OCI-LY7 (cell line): Measurements from ENCODE around the gene MAMDC2. TPM values are rescaled to one million over a fixed set of nuclear protein-coding genes. Genes with fewer than 3 reads are reported as not detected.

Experiments used
- BruUV-seq: library from RNA; stranded (reverse); fragments of 400-500 nt; replicated peaks from 2 replicates; lab custom pipeline; 2021; lab: Mats Ljungman, UMichigan
- CTCF ChIA-PET: fragments of 300-600 bp; sonication (Branson Sonifier 250); formaldehyde crosslinking; loops from one replicate; lab custom pipeline; 2022; ENCODE audit warnings: antibody characterized with exemption; ENCODE audit not compliant: unreplicated experiment; lab: Charles Lee
- POLR2A ChIA-PET: fragments of 300-600 bp; sonication (Branson Sonifier 250); formaldehyde crosslinking; loops from one replicate; lab custom pipeline; 2022; ENCODE audit warnings: antibody characterized with exemption; lab: Charles Lee
- DNase-seq: peaks from one replicate; pipeline ENCODE4 v3.0.0-alpha.2; 2015; ENCODE audit warnings: low spot score
- H2AFZ ChIP-seq: fragments of 200-600 bp; sonication (generic), shearing (Covaris generic); 2 replicates; pipeline ENCODE4 v1.6.1; 2014; ENCODE audit warnings: mild to moderate bottlenecking, antibody characterized with exemption, low read length, moderate library complexity
- H3K27ac ChIP-seq: fragments of 200-600 bp; sonication (generic); 2 replicates; pipeline ENCODE4 v1.5.1; 2014; ENCODE audit warnings: mixed run types, low read depth, mild to moderate bottlenecking, moderate library complexity, low read length, inconsistent platforms; ENCODE audit not compliant: poor library complexity, severe bottlenecking
- H3K36me3 ChIP-seq: fragments of 200-600 bp; sonication (generic); 2 replicates; pipeline ENCODE4 v1.6.1; 2014; ENCODE audit warnings: mild to moderate bottlenecking, antibody characterized with exemption, low read length, moderate library complexity, mixed read lengths; ENCODE audit not compliant: insufficient read depth
- H3K4me1 ChIP-seq: fragments of 200-600 bp; sonication (generic); 2 replicates; pipeline ENCODE4 v1.5.1; 2014; ENCODE audit warnings: mild to moderate bottlenecking, low read length; ENCODE audit not compliant: insufficient read depth, poor library complexity, severe bottlenecking
- H3K4me2 ChIP-seq: fragments of 200-600 bp; sonication (generic); 2 replicates; pipeline ENCODE4 v1.6.1; 2014; ENCODE audit warnings: mild to moderate bottlenecking, low read length
- H3K4me3 ChIP-seq: fragments of 200-600 bp; sonication (generic); 2 replicates; pipeline ENCODE4 v1.5.1; 2014; ENCODE audit warnings: mild to moderate bottlenecking, low read depth, low read length; ENCODE audit not compliant: poor library complexity, severe bottlenecking
- H3K79me2 ChIP-seq: fragments of 200-600 bp; sonication (generic); 2 replicates; pipeline ENCODE4 v1.6.1; 2016; ENCODE audit warnings: low read depth, mild to moderate bottlenecking, low read length, moderate library complexity, mixed read lengths; ENCODE audit not compliant: insufficient read depth
- H3K9me2 ChIP-seq: fragments of 200-600 bp; sonication (generic); 2 replicates; pipeline ENCODE4 v1.6.1; 2016; ENCODE audit warnings: mild to moderate bottlenecking, low read length, mixed read lengths; ENCODE audit not compliant: insufficient read depth
- H3K9me3 ChIP-seq: fragments of 200-600 bp; sonication (generic); 2 replicates; pipeline ENCODE4 v1.6.1; 2014; ENCODE audit warnings: mild to moderate bottlenecking, mixed run types, low read length, mixed read lengths
- H4K20me1 ChIP-seq: fragments of 200-600 bp; sonication (generic); 2 replicates; pipeline ENCODE4 v1.6.1; 2014; ENCODE audit warnings: mild to moderate bottlenecking, antibody characterized with exemption, low read length, moderate library complexity, mixed read lengths; ENCODE audit not compliant: insufficient read depth
- EZH2phosphoT487 ChIP-seq: fragments of 200-600 bp; sonication (generic); IDR thresholded peaks from 2 replicates; pipeline ENCODE4 v1.6.1; 2018; ENCODE audit warnings: low read depth, borderline replicate concordance, mild to moderate bottlenecking, mixed run types, antibody characterized with exemption, low read length, moderate library complexity, mixed read lengths
- intact Hi-C: fragments of 100-400 bp; cut with micrococcal nuclease; formaldehyde crosslinking; loops from one replicate; pipeline ENCODE4 v1.10.0; 2022; ENCODE audit not compliant: unreplicated experiment
- total RNA-seq, 2 experiments: library from RNA; depleted of rRNA in 1 of 2; stranded (reverse); fragments of >200 nt in 1 of 2; shearing (Covaris generic) in 1 of 2; gene quantifications; 2 replicates each; pipeline ENCODE4 v1.2.3, GENCODE V29; 2014 to 2022
- TF ChIP-seq, protein P1 (sequence below): fragments of 200-600 bp; sonication (generic); conservative IDR thresholded peaks from 2 replicates; pipeline ENCODE4 v1.5.1; 2014; ENCODE audit warnings: mild to moderate bottlenecking, antibody characterized with exemption, low read length, moderate library complexity, mixed read lengths

MAMDC2 gene
- total RNA-seq, 2 experiments from 2014 or later: not detected

DNA sequence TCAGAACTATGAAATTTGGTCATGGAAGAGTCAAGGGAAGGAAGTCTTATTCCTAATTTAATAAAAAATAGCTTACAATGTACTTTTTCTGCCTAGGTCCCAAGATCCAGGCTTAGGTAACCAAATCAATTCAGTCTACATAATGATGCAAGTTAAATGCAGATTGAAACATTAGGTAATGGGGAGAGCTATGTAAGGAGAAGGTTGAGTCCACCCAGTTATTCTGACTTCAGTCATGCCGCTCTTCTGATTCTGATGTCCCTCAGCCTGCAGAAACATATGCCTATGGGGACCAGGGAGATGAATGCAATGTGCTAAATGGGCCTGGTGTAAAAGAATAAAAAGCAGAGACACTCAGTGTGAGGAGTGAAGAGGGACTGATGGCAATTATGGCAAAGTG is 63.9 kb downstream of the MAMDC2 start:
- no peaks in the 10 kb centered on the region for H3K36me3 ChIP-seq
- H3K9me3 ChIP-seq: no peaks in the 10 kb centered on the region
- H2AFZ ChIP-seq: no peak overlapping the region
- H3K27ac ChIP-seq: no peak overlapping the region
- CTCF ChIA-PET: no interaction called here
- H3K79me2 ChIP-seq: no peaks in the 10 kb centered on the region
- no peaks in the 10 kb centered on the region for H3K4me1 ChIP-seq
- H3K4me2 ChIP-seq: no peak overlapping the region
- H4K20me1 ChIP-seq: no peaks in the 10 kb centered on the region; the same call in 1 of the 2 replicates
- H3K4me3 ChIP-seq: no peak overlapping the region
- no TSS peak for BruUV-seq
- TF ChIP-seq, protein P1, sequence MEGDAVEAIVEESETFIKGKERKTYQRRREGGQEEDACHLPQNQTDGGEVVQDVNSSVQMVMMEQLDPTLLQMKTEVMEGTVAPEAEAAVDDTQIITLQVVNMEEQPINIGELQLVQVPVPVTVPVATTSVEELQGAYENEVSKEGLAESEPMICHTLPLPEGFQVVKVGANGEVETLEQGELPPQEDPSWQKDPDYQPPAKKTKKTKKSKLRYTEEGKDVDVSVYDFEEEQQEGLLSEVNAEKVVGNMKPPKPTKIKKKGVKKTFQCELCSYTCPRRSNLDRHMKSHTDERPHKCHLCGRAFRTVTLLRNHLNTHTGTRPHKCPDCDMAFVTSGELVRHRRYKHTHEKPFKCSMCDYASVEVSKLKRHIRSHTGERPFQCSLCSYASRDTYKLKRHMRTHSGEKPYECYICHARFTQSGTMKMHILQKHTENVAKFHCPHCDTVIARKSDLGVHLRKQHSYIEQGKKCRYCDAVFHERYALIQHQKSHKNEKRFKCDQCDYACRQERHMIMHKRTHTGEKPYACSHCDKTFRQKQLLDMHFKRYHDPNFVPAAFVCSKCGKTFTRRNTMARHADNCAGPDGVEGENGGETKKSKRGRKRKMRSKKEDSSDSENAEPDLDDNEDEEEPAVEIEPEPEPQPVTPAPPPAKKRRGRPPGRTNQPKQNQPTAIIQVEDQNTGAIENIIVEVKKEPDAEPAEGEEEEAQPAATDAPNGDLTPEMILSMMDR: no peak
- TF ChIP-seq EZH2phosphoT487: no peak
- no peaks in the 10 kb centered on the region for H3K9me2 ChIP-seq
- DNase-seq: no peak
- POLR2A ChIA-PET: no interaction called here
- intact Hi-C loops: no loop called here

DNA sequence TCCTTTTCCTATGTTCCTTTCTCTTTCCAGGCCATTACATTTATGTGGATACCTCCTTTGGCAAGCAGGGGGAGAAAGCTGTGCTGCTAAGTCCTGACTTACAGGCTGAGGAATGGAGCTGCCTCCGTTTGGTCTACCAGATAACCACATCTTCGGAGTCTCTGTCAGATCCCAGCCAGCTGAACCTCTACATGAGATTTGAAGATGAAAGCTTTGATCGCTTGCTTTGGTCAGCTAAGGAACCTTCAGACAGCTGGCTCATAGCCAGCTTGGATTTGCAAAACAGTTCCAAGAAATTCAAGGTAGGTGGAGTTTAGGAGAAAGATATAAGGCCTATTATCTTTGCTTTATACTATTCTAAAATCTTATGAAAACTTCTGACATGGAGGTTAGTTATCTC is 64.5 kb downstream of the MAMDC2 start:
- Histone ChIP-seq H3K36me3 (no peaks in the 10 kb centered on the region), H3K4me1 (no peaks in the 10 kb centered on the region), H3K27ac (no peak overlapping the region), H3K4me2 (no peak overlapping the region), H3K4me3 (no peak overlapping the region), H4K20me1 (no peaks in the 10 kb centered on the region; the same call in 1 of the 2 replicates), H3K9me2 (no peaks in the 10 kb centered on the region), H3K79me2 (no peaks in the 10 kb centered on the region), H2AFZ (no peak overlapping the region), H3K9me3 (no peaks in the 10 kb centered on the region)
- ChIA-PET POLR2A (interaction anchor here (1.0 kb wide), 1 partner anchor 20 kb away, joined by 3 read pairs; no protein-coding TSS in a partner anchor), CTCF (no interaction called here)
- BruUV-seq: no TSS peak
- no peak for DNase-seq
- TF ChIP-seq, protein P1: no peak
- no peak for TF ChIP-seq EZH2phosphoT487
- intact Hi-C loops: no loop called here
